NCI-H748 treated with DMSO at 0.1 percent for 48 hours (cell line): ENCODE measurements around the gene CECR2.

Experiments
- DNase-seq: peaks from one replicate; lab custom pipeline; 2025; lab: John Stamatoyannopoulos, UW

CECR2 gene

DNA sequence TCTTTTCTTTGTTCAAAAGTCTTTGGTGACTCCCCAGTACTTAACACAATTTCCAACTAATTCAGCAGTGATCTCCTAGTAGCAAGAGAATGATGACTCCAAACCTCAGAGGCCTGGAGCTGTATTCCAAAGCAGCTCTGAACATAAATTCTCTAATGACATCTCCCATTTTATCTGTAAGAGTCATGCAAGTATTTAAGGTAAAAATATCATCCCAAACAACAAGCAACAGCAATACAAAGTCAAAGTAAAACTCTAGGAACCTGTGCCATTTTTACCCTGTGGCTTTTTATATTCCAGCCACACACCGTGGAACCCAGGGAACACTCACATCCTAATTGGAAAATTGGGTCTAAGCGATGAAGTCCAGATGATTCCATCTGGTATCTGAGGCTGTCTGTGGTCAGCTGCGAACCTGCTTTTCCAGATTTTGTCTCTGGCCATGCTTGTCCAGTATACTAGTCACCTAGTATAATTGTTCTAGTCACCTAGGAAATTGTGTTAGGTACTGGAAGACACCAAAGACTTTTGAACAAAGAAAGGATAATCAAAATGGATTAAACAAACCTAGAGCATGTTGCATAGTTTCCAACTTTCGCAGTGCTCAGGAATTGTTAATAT, 101.7 kb downstream of the CECR2 start:
- no peak for DNase-seq

- no peak for DNase-seq
These were observed 102.8 kb downstream of the CECR2 start for GRCh38 chr22:17471886-17472535.

DNA sequence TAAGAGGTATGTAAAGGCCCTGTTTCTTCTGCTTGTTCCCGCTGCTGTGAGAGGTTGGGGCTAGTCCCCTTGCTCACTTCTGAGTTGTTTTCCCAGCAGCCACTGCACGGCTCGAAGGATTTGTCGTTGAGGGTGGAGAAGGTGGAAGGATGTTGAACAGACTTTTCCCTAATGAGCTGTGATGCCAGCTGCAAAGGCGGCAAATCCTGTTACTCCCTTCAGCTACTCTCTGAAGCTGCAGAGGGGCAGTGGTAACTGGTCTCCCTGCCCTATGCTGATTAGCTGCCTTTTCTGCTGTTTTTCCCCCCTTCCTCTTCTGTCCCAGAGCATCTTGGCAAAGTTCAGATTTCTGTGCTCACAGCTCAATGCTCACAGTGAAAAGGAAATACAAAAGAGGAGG, 103.7 kb downstream of the CECR2 start:
- DNase-seq: no peak

DNA sequence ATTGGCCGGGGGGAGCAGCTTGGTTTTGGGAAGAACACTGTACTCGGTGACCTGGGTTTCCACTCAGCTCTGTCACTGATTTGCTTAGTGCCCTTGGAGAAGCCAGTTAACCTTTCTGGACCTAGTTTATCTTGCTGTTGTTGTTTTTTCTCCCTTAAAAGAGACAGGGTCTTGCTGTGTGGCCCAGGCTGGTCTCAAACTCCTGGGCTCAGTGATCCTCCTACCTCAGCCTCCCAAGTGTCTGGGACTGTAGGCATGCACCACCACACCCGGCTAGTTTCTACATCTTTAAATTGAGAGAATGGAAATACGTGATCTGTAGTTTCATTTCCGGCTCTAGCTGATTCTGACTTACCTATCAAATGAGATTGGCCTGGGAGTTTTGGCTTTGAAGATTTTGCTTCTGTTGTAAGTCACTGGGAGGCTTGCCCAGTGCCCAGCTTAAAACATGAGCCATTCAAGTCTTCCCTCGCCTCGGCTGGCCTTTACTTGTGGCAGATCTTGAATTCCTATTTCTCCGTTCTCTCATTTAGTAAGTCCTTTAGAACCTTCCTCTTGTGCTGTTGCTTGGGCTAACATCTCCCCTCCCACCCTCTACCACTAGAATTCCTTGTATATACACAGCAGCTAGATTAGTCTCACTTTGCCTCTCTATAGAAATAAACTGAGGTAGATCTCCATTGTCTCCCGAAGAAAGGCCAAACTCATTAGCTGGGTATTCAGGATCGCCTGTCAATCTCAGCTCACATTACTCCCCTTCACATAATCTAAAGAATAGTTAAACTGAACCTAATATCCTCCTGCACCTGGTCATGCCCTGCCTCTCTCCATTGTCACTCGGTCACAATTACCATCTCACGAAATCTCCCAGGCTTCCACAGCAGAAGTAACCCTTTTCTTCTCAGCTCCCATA, 106.3 kb downstream of the CECR2 start:
- no peak for DNase-seq

DNA sequence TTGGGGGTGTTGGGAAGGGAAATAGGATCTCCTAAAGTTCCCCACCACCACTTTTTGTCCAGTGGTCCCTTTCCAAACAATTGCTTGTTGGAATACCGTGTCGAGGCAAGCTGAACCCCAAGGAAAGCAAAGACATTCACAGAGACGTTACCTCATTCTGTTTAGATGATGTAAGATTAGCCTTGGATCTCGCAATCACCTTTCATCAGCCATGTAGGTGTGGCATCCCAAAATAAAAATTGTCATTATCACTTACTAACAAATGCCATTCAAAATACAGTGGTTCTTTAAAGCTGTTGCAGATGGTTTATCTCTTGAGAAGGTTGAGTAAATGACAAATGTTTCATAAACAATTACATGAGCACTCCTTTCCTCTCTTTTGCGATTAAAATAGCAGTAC, 107.6 kb downstream of the CECR2 start:
- DNase-seq: no peak

GRCh38 chr22:17477391-17477833, 108.2 kb downstream of the CECR2 start:
- DNase-seq: peak; percentile 8

DNA sequence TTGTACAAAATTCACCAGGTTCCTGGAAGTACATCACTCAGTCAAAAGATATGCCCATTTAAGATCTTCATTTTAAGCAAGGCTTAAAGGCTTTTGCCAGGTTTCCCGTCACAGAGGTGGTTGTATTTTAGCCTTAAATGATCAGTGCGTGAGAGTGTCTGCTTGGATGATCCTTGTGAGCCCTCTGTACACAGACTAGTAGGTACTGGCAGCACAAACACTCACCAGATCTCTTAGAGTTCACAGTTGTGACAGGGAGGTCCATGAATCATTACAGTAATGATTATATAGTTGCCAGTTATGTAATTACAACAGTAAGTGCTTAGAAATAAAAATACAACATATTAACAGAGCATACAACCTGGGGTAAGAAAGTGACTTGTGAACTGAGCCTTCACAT, 109.9 kb downstream of the CECR2 start:
- no peak for DNase-seq

DNA sequence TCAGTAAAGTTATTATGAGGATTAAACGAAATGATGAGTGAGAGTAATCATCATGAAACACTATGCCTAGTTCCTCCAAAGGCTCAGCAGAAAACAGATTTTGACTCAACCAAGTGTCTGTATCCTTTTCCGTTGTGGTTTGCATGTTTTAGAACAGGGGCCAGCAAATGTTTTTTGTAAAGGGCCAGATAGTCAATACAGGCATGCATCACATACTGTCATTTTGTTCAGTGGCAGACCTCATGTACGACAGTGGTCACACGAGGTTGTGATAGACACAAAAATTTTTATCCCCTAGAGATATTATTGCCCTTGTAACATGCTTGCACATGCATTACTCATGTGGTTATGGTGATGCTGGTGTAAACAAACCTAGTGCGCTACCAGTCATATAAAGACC, 112.2 kb downstream of the CECR2 start:
- DNase-seq: no peak

GRCh38 chr22:17483688-17484372, 114.6 kb downstream of the CECR2 start:
- DNase-seq: no peak

GRCh38 chr22:17484608-17485007, 115.3 kb downstream of the CECR2 start:
- DNase-seq: no peak

GRCh38 chr22:17486313-17486712, 117.1 kb downstream of the CECR2 start:
- no peak for DNase-seq

GRCh38 chr22:17486719-17487118, 117.5 kb downstream of the CECR2 start:
- no peak for DNase-seq

DNA sequence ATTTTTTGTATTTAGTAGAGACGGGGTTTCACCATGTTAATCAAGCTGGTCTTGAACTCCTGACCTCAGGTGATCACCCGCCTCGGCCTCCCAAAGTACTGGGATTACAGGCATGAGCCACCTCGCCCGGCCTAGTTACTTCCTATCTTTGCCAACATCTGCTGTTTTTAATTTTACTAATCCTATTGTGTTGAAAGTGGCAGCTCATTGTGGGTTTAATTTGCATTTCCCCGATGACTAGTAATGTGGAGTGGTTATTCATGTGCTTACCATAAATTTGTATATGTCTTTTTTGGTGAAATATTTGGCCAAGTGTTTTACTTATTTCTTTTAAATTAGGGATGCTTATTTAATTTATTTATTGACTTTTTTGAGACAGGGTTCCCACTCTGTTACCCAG, 119.8 kb downstream of the CECR2 start:
- DNase-seq: no peak

GRCh38 chr22:17491090-17491640, 121.9 kb downstream of the CECR2 start:
- no peak for DNase-seq

GRCh38 chr22:17492247-17492646, 123.0 kb downstream of the CECR2 start:
- DNase-seq: no peak

- DNase-seq: no peak
These were observed 124.2 kb downstream of the CECR2 start for GRCh38 chr22:17493419-17493981.

- no peak for DNase-seq
These were observed 127.6 kb downstream of the CECR2 start for GRCh38 chr22:17496841-17497240.

GRCh38 chr22:17501679-17502285, 132.5 kb downstream of the CECR2 start:
- DNase-seq: peak; percentile 39

- DNase-seq: no peak
These were observed 138.8 kb downstream of the CECR2 start for GRCh38 chr22:17508110-17508509.

GRCh38 chr22:17512960-17513359, 143.7 kb downstream of the CECR2 start:
- DNase-seq: no peak

DNA sequence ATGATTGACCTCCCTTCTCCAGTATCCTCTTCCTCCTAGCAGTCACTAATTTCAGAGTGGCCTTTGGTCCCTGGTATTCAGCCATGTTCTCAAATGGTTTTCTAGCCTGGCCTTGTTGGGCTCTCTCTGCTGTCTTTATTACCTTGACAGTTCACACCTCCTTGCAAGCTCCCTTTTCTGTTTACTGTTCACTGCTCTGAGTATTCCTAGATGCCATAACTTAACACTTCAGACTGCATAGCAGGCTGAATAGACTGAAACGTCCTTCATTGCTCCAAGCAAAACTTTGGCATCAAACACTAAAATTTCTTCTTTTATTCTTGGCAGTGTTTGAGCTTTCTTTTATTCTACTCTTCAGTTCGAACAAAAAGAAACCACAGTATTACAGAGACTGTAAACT, 144.4 kb downstream of the CECR2 start:
- DNase-seq: no peak
